Activated CD4-positive, CD25-positive, alpha-beta regulatory T cell (primary cell): ENCODE data around the gene TACC2.
"Not testable (repeated sequence)": the region's sequence is repeated elsewhere in the genome, so short reads cannot be mapped to it uniquely, and the experiment has no call there.

Source experiments
- DNase-seq, 4 experiments: peaks; one replicate each; lab custom pipeline; 2025; lab: John Stamatoyannopoulos, UW

The TACC2 gene

DNA sequence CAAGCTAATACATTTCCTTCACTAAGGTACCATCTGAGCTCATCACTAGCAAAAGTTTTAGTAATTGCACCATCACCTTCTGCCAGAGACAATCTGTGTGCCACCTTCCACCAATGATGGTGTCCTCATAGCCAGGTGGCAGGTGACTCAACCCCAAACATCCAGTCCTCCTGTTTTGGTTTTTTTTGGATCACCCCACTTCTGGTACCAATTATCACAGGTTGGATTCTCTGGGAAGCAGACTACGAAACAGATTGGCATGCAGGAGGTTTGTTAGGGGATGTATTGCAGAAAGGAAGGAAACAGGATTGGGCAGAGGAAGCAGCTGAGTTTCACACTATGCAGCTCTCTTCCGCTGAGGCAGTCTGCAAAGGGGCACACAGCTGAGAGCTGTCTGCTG lies 4.5 kb upstream of the TACC2 start:
- no peak for DNase-seq

DNA sequence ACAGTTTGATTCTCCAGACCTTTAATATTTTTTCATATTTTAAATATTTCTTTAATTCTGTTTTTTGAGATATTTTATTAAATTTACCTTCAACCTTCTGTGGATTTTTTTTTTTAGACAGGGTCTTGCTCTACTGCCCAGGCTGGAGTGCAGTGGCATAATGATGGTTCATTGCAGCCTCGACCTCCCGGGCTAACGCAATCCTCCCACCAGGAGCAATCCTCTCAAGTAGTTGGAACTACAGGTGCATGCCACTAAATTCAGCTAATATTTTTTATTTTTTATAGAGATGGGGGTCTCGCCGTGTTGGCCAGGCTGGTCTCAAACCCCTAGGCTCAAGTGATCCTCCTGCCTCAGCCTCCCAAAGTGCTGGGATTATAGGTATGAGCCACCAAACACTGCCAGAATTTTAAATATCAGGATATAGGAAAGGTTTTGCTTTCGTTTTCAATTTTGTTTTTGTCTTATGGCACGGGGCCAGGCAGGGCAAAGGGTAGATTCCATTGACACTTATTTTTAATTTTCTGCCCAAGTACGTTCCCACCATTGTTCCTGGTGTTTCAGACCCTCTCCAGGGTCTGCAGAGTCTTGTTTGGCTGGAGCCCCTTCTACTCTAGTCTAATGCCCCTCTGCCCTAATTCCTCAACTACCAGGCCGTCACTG lies 1.2 kb downstream of the TACC2 start:
- DNase-seq = no peak

DNA sequence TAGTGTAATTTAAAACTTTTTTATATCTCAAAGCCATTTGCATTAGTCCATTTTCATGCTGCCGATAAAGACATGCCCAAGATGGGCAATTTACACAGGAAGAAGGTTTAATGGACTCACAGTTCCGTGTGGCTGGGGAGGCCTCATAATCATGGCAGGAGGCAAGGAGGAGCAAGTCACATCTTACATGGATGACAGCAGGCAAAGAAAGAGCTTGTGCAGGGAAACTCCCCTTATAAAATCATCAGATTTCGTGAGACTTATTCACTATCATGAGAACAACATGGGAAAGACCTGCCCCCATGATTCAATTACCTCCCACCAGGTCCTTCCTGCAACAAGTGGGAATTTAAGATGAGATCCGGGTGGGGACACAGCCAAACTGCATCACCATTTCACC lies 2.8 kb downstream of the TACC2 start:
- not testable (repeated sequence) for DNase-seq

DNA sequence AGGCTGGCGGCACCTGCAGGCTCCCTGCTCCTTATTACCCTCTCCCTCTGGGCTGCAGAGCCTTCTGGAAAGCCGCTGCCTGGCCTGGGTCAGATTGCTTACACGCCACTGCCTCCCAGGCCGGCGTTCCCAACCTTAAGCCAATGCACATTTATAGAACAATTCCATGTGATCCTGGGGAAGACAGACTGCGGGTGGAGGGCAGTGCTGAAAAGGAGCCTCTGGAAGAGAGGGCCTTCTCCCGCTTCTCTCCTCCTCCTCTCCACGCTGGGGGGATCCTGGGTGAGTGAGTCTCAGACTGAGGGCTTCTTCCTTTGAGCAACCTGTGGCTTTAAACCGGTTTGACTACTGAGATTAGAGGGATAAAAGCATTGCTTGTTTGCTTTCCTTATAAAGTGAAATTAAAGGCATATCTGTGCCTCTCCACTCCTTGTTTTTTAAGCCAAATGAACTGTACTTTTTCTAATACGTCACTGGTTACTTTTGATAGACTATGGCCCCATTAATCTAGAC lies 5.5 kb downstream of the TACC2 start:
- no peak for DNase-seq

DNA sequence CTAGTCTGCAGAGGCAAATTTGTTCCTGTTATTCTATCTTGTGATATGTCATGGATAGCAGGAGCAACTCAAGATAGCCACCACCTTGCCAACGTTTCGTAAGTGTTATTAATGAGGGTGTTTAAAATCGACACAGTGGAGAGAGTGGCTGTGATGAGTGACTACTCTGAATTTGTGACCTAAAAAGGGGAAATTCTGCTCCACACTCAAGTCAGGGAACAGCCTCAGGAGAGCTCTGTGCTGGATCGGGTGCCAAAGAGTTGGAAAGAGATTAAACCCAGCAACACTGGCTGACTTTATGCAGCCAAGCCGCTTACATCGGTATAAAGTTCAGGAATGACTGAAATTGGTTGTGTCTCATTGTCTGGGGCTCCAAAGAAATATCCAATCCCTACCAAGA lies 9.5 kb downstream of the TACC2 start:
- no peak for DNase-seq

DNA sequence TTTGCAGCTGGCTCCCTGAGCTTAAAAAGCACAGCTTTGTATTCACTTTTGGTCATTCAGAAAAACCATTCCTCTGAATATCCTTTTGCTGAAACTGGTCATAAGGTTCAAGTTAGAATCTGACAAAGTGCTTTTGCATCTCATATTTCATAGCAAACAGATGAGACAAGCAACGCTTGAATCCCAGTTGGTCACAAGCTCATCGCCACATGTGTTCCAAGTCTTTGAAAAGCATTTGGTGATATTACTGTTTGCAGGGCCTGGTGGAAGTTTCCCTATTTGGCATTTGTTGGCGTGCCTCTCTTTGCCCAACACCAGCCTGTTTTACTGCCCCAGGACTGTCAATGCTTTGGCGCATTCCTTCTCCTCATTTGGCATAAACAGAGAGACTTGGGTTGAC lies 10.3 kb downstream of the TACC2 start:
- no peak for DNase-seq

DNA sequence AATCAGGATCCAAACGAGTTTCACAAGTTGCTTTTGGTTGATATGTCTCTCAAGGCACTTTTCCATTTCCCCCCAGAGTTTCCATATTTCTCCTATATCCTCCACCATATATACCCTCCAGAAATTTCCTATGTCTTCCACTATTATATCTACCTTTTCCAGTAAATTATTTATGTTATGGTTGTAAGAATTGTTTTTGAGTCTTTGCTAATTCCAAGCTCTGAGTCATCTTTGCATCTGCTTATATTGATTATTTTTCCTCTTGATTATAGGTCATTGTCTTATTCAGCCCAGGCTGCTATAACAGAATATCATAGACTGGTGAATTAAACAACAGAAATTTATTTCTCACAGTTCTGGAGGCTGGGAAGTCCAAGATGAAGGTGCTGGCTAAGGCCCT lies 12.7 kb downstream of the TACC2 start:
- no peak for DNase-seq

DNA sequence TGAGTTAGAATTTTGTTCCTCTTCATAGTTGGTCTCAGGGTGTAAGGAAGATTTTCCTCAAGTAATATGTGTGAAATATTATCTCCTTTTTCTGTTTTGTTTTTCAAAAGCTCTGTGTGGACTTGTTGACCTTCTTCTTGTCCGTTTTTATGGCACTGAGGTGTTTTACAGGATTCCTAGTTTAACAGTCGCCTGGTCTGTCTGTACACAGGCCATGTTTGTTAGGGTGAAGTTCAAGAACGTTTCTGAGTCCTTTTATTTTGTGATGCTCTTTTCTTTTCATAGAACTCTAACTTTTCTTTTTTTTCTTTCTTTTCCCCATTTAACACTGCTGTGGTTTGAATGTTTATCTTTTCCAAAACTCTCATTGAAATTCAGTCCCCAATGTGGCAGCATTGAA lies 18.5 kb downstream of the TACC2 start:
- no peak for DNase-seq

DNA sequence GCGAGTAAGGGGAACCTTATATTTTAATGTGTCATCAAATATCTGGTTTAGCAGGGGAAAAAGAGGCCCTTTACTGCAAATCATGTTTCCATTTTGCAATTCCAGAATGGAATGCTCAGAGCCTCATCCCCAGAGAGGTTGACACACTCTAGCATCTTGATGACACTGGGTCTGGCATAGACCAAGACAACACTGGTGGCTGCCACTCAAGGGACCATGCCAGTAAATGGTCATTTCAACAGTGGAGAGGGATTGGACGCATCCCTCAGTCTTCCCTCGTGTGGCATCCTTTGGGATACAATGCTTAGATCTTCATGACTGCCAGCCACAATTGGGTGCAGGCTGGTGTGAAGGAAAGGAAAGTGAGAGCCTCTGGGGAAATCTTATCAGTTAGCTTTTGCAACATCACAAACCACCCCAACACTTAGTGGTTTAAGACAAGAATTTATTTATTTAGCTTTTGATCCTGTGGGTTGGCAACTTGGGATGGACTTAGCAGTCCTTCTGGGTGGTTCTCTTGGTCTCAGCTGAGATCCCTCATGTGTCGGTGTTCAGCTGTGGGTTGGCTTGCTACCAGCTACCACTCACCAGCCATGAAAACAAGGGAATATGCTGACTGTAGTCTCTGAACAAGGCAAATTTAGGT lies 21.6 kb downstream of the TACC2 start:
- no peak for DNase-seq

DNA sequence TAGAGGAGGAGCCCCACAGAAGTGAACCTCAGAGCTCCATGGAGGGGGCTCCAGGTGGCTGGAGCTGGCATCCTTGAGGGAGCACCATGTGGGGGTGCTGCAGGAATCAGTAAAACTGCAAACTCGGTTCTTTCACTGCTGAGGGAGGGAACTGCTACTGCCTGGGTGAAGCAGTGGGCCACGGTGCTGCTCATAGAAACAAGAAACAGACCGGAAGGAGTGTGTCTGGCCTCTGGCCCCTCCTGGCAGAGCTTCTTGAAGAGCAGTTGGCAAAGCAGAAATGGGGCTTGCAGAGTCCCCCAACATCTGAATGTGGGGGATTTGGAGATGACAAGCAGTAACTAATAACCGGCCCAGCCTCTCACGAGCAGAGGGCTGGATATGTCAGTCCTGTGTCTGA lies 23.8 kb downstream of the TACC2 start:
- DNase-seq = no peak

DNA sequence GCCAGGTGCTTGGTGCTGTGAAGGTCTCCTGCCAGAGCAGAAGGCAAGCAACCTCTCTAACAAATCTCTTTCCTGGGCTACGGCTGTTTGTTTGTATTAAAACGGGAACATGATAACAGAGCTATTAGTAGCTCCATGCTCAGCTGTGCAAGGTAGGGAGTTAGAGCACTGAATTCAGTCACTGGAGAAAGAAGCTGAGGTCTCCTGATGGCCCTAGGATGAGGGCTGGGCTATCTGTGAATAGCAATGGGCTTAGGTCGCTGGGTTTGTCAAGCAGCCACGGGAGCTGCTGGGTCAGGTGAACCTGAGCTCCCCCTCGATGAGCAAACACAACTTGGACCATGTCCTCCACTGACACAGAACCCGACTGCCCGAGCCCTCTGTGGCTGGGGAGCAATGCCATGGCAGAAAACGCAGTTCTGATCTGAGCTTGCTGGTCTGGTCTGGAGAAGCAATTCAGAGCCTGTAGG lies 24.4 kb downstream of the TACC2 start:
- DNase-seq = no peak

DNA sequence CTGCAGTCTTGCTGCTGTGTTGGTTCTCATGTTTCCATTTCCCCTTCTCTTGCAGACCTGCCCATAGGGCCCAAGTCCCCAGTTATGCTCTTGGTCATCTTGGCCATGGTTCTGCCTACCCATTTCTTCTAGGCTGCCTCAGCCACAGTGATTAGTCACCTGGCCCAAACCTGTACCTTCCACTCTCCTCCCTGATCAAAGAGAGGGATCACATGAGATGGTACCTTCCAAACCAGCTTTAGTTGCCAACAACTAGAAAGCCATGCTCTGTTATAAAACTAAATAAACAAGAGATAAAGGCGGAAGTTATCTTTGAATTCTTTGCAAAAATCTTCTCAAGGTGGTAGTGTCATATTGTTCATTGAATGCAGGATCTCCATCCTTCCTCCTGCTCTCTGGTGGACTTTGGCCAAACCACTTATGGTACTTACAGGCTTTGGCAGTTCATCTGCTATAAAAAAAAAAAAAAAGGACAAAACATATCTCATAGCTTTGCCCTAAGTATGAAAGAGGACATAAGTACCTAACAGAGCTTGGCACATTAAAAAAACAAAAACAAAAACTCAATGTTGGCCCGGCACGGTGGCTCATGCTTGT lies 25.8 kb downstream of the TACC2 start:
- no peak for DNase-seq

DNA sequence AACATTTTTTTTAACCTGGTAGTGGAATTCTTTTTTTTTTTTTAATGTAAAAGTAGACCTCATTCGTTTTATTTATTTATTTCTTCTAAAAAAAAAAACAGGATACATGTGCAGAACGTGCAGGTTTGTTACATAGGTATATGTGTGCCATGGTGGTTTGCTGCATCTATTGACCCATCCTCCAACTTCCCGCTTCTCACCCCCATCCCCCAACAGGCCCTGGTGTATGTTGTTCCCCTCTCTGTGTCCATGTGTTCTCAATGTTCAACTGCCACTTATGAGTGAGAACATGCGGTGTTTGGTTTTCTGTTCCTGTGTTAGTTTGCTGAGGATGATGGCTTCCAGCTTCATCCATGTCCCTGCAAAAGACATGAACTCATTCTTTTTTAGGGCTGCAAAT lies 29.0 kb downstream of the TACC2 start:
- not testable (repeated sequence) for DNase-seq

DNA sequence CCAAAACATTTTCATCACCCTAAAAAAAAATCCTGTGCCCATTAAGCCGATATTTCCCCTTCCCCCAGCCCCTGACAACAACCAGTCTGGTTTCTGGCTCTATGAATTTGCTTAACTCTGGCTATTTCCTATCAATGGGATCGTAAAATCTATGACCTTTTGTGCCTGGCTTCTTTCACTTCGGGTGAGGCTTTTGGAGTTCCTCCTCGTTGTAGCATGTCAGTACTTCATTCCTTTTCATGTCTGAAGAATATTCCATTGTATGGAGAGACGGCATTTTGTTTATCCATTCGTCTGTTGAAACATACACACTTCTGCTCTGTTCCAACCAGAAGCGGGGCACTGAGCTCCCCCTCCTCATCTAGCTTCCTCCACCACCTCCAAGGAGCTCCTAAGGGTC lies 29.5 kb downstream of the TACC2 start:
- no peak for DNase-seq

DNA sequence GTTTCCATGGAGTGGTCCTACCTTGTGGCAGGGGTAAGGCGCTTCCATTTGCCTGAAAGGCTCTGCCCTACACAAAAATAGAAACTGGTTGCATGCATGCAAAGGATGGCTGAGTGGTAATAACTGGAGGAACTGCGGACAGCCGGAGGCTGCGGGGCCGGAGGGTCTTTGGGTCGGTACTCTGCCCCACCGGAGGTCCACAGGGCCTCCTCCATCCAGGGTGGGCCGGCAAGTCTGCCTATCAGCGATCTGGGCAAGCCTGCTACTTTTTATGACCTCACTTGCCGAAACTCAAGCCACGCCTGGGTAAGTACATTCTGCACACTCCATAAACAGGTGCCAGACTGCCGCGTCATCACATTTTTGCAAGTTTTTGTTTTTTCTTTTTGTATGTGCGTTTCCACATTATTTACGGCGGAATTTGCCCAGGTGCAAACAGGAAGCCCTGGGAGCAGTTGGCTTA lies 30.0 kb downstream of the TACC2 start:
- no peak for DNase-seq

DNA sequence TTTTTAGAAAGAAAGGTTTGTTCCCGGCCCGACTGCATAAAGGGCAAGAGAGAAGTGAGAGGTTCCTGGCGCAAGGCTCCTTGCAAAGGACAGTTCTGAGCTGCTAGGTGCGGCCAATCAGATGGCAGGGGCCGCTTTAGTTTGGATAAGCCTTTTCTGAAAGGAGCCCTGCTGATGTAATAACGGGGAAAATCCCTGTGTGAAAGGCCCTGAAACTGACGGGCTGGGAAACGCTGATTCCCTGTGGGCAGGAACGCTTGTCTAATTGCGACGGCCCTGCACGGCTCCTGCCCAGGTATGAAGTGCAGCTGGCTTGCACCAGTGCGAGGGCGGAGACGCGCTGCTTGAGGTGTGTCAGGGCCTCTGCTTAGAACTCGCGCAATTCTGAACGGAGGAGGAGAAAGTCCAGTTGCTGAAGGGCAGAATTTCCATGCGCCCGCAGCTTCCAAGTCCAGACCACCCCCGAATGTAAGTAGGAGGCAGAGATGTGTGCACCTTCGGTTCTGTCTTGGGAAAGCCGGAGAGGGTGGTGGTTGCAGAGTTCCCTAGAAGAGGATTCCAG lies 30.5 kb downstream of the TACC2 start:
- DNase-seq = no peak

DNA sequence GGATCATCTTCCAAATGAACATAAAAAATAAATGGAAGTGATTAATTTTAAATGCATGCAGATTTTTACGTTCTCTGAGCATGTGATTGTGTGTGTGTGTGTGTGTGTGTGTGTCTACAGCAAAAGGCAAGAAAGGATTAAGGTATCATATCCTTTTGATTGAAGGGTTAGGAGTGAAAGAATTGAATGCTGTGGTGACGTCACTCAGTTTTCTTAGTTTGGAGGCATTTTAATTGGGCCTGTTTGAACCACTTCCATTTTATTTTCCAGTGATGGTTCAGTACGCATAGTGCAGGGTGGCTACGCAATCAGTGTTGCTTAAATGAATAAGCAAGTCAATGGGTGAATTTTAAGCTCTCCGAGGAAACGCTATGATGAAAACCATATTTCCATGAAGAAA lies 31.3 kb downstream of the TACC2 start:
- no peak for DNase-seq

DNA sequence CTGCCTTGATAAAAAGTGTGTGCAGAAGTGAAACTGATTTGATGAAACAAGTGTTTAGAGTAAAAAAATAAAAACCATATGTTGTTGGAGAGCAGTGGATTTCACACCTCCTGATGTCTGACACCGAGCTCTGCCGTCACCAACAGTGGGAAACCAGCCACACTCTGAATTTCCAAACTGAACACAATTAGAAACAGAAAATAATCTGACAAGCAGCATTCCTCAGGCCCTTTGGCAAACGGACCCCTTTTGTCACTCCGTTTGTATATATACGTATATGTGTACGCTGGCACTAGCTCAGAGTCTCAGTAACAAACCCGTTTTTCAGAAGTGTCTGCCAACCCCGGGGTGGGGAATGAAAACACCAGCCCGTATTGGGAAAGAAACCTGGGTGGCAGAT lies 32.4 kb downstream of the TACC2 start:
- no peak for DNase-seq

DNA sequence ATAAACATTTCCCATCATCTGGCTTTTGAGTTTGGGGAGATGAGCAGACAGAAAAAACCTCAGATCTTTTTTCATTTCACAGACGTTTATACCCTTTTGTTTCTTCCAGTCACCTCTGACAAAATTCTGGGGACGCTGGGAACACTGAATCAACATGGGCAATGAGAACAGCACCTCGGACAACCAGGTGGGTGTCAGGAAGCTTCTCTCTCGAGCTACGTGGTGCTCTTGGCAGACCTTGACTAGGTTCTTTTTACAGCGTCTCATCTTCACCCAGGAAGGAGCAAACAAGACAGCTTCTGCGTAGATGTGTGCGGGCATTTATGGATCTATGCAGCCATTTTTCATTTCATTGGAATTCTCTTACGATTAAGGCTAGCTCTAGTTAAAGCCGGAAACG lies 32.9 kb downstream of the TACC2 start:
- no peak for DNase-seq

DNA sequence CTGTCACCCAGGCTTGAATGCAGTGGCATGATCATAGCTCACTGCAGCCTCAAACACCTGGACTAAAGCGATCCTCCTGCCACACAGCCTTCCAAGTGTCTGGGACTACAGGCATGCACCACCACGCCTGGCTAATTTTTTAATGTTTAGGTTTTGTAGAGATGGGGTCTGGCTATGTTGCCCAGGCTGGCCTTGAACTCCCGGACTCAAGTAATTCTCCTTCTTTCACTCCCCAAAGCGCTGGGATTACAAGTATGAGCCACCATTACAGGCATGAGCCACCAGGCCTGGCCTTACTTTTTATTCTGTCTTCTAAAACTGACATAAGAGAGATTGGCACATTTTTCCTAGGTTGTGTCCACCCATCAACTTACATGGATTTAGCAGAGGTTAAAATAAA lies 33.3 kb downstream of the TACC2 start:
- no peak for DNase-seq

DNA sequence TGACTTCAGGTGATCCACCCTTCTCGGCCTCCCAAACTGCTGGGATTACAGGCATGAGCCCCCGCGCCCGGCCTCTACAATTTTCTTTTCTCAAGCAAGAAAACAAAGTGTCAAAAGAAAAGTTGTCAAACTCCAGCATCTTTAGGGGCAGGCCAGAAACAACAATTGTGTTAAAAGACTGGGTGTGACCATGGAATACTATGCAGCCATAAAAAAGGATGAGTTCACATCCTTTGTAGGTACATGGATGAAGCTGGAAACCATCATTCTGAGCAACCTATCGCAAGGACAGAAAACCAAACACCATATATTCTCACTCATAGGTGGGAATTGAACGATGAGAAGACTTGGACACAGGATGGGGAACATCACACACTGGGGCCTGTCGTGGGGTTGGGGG lies 34.3 kb downstream of the TACC2 start:
- not testable (repeated sequence) for DNase-seq

DNA sequence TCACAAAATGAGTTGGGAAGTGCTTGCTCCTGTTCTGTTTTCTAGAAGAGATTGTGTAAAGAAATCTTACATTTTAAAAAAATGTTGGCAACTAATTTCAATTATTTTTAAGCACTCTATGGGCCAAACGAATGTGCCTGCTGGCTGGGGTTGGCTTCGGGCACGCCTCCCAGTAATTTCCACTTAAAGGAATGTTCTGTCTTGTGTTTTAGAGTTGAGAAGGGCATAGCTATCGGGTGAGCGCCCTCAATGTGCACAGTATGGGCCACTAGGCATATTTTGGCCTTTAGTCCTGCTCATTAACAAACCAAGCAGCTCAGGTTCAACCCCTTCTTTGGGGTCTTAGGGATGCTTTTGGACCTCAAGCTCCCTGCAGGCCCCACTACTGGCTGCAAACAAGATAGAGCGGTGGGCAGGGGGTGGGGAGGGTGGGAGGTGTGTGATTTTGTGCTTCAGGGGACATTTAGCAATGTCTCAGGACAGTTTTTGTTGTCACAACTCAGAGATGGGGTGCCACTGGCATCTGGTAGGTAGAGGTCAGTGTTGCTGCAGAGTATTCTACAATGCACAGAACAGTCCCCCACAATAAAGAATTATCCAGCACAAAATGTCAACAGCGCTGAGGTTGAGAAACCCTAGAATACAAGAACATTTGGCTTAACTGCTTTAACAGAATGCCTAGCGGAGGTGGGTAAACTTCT lies 40.7 kb downstream of the TACC2 start:
- DNase-seq = no peak
